GM18526 (cell line): ENCODE data around the gene USP24.

Source experiments
- POLR2A ChIP-seq: IDR thresholded peaks from 3 replicates; pipeline ENCODE4 v1.6.1; 2011; ENCODE audit not compliant: insufficient read length; ENCODE audit errors: extremely low read depth

Gene USP24

DNA sequence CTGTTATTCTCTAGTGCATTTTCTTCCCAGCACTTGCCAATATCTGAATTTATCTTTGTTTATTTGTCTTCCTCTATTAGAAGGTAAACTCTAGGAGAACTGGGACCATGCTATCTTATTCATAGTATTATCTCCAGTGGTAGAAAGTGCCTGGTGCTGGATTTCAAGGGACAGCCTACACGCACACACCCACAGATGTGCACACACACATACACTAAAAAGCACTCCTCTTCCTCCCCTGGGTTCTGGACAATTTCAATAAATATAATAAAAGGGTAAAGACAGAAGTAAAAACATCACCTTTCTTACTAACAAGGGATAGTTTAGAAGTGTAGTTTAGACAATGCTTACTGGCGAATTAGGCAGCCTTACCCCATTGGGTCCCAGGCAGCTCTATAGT lies 28.5 kb upstream of the USP24 start:
- no peak for TF ChIP-seq POLR2A

DNA sequence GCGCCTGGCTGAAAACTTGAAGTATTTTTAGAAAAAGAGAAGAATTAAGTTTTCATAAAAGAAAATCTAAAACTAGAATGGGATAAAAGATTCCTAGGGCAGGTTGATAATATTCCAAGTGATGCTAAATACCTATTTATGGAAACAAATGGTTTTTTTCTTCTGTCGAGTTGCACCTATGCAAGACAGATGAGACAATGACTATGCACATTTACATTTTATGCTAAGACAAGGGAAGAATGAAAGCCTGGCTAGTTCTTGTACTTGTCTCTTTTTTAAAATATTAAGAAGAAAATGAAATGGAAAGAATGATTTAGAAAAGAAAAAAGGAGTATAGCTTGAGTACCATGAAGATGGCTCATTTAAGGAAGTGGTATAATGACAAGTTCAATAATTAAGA lies 24.4 kb upstream of the USP24 start:
- TF ChIP-seq POLR2A: no peak

DNA sequence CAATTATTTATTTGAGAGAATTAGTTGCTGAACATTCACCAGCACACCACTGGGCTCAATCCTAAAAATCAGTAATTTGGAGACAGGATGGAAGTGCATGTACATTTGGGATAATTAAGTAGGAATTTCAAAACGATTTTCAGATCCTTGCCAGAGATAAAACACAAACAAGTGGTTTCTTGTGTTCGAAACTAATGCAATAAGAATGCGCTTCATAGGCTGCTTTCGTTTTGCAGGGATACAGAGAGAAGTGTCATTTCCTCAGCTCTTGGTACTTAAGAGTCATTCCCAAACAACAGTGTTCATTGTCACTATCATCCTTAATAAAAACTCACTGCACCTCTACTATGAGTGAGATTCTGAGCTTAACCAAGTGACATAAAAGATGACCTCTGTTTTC lies 20.6 kb upstream of the USP24 start:
- TF ChIP-seq POLR2A: no peak

DNA sequence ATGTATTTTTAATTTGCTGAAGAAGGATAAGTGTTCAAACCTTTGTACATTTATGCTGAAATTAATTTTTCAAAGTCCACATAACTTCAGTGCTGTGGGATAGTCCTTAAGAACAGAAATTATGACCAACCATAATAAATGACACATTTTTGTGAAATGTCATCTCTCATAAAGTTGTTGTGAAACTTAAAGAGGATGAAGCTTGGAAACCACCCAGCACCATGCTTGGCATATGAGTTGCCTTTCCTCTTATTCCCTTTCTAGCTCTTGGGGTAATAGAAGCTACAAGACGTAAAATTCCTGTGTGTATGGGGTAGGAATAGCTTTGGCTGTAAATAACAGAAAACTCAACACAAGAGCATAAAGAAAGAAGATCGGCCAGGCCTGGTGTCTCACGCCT lies 18.9 kb upstream of the USP24 start:
- no peak for TF ChIP-seq POLR2A

DNA sequence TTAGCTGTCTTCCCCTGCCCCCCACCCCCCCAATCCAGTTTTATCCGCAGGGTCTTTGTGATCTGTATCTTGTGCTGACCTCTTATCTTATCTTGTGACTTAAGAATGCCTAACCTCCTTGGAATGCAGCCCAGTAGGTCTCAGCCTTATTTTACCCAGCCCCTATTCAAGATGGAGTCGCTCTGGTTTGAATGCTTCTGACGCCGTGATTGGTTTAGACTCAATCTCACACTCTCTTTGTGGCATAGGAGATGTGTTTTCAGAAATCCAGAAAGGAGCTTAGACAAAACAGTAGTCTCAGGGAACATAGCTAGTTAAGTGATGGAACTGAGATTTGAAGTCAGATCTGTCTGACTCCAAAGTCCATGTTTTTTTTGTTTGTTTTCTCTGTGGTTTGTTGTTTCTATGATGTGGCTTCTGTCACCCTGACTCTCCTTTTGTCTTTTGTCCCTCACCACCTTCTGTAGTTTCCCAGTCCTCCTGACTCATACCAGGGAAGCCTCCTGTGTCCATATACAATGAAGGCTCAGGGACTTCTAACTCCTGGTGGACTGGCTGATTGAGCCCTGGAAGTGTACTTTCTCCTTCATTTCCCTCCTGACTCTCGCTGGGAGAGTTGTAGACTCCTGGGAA lies 18.1 kb upstream of the USP24 start:
- no peak for TF ChIP-seq POLR2A

DNA sequence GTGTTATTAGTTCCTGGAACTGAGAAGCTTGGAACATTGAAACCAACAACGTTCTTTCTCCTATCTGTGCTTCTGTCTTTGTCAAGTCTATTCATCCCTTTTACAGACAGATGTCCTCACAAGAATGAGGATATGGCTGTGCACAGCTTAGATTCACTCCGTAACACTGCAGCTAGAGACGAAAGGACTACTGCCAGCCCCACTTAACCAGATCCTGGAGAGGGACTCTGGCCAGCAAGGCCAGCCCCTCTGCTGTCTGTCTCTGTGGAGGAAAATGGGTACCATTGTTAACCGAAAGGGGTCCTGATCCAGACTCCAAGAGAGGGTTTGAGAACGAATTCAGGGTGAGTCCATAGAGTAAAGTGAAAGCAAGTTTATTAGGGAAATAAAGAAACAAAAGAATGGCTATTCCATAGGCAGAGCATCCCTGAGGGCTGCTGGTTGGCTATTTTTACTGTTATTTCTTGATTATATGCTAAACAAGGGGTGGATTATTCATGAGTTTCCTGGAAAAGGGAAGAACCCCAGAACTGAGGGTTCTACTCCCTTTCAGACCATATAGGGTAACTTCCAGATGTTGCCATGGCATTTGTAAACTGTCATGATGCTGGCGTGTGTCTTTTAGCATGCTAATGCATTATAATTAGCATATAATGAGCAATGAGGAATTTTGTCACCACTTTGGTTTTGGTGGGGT lies 17.4 kb upstream of the USP24 start:
- TF ChIP-seq POLR2A: no peak

DNA sequence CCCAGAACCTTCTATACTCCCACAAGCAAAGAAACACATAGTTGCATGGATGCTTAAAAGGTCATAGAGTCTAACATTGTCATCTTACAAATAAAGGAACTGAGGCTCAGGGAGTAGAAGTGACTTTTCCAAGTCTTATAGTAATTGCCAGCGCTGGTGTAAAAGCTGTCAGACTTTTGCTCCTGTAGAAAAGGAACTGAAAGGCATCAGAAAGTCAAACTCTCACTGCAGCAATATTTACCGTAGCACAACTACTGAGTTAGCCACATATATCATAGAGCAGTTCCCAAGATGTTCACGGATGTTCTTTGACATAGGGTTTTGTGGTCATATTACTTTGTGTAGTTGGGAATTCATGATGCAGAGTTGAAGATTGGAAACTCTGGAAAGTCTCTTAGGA lies 16.6 kb upstream of the USP24 start:
- TF ChIP-seq POLR2A: no peak

DNA sequence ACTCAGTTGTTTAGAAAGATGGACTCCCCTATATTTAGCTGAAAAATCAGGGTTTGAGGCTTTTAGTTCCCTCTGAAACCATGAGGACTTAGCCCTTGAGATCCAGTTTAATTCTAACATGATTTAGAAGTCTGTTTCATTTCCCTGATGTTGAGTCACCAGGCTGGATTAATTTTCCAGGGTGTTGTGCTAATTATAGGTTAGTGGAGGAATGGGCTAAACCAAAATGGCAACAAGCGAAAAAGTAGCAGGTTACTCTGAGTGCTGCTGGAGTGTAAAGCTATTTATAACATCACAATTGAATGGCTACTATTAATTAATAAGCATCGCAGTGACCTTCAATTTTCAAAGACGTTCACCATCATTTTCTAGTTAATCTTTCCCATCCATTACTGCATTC lies 15.5 kb upstream of the USP24 start:
- TF ChIP-seq POLR2A: no peak

DNA sequence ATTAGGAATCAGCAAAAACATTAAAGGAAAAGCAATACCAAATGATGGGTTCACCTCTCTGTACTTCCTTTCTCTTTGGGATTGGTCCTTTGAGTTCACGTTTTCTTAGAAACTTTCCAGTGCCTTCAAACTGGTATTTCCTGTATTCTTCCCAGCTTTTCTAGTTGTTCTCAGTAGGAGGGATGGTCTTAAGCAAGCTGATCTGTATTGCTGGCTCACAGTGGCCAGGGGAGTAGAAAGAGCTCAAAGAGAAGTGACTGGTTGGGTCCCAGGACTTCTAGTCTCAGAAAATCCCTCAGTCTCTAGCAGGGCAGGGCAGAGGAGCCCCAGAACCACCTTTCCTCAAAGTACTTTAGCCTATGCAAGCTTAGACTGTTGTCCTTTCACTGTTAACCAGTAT lies 10.1 kb upstream of the USP24 start:
- no peak for TF ChIP-seq POLR2A

DNA sequence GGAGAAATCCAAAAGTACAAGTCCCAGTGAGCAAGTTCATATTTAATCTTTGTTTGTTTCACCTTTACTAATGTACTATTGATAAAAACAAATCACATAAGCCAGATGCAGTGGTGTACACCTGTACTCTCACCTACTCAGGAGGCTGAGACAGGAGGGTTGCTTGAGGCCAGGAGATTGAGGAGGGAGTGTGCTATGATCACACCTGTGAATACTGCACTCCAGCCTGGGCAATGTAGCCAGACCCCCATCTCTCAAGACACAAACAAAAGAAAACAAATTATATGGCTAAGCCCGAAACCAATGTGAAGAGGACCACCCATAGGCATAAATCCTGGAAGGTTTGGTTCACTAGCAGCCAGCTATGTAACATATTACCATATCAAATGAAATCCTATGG lies 9.6 kb upstream of the USP24 start:
- TF ChIP-seq POLR2A: no peak

DNA sequence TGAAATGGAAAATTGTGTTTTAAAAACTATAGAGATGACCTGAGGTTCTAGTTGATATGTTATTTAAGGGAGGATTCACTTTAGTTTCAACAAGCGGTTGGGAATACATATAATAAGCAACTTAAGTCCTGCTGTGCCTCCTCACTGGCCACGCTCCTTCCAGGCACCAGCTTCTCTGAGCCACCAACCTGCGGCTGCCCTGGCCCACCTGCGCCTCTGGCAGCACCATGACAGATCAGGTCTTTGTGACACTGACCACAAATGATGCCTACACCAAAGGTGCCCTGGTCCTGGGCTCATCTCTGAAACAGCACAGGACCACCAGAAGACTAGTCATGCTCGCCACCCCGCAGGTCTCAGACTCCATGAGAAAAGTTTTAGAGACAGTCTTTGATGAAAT lies 7.0 kb upstream of the USP24 start:
- TF ChIP-seq POLR2A: no peak

DNA sequence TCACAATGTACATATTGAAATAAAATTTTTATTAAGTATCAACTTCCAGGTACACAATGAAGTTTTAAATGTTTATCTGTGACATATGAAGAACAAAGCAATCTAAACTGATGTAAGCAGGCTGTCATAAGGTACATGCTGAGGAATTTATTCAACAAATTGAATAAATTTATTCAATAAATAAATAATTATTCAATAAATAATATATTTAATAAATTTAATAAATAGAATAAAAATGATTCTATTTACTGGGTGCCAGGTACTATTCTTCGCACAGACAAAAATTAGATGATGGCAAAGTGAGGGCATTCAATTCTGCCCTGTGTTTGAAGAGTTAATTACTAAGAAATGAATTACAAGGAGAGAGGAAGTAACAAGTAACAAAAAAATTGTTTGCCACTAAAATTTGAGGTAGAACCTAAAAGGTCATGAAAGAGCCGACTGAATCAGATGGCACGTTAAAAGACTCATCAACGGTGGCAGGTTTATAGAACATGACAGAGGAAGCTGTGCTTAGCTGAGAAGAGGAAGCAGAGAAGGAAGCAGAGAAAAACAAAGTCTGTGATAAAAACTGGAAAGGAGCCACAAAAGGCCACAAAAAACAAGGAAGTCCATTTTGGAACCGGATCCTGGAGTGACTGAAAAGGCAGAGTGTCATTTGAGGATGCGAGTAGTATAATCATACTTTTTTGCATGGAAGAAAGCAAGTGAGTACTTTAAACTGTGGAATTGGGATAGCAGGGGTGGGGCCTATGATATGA lies 2.2 kb upstream of the USP24 start:
- no peak for TF ChIP-seq POLR2A

DNA sequence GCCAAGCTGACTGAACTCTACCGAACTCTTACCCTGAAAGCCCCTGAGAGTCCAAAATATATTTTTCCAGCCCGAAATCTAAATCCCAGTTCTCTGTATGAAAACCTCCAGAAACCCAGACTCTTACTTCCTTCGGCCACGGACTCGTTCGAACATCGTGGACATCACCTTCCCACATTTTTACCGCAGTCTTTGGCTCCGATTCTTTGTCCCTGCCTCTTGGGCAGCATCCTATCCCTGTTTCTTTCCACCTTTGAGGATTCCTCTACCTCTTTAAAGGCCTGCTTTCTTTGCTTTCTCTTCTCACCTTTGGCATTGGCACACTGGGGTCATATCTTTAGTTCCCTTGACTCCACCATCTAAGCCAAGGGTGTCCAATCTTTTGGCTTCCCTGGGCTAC lies 932 bp upstream of the USP24 start:
- no peak for TF ChIP-seq POLR2A

DNA sequence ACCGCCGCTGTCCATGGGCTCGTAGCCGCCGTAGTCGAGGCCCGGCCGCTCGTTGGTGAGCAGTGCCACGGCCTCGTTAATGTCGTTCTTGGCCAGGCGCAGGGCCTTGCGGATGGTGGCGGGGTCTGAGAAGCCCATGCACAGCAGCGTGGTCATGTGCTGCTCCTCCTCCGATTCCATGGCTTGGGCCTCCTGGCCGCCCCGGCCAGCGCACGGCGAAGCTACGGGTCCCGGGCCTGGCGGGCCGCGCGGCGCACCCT lies 300 bp downstream of the USP24 start:
- no peak for TF ChIP-seq POLR2A

DNA sequence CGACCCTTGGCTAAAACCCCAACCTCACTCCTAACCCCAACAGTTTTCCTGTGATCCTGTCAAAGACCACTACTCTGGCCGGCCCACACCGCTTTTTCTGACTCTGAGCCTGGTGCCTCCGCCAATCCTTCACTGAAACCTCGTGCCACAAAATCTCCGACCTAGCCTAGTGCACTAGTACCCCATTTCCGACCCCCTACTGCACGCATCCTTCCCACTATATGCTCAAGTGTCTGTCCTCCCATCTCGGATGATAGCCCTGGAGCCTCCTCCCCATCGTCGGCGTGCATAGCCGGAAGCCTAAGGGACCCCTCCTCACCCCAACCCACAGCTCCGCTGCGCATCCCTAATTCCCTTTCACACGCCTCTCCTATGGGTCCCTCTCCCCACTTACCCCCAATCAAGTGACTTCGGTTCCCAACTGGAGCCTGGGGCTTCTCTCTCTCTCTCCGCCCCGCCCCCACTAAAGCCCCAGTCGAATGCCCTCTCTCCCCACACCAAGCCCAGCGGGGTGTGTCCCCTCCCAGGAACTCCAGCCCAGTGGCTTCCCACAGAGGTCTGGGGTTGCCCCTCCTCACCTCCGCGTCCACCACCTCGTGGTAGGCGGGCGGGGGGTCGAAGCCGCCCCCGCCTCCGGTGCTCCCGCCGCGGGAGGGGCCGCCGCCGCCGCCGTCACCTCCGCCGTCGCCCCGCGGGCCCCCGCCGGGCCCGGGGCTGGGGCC lies 791 bp downstream of the USP24 start:
- no peak for TF ChIP-seq POLR2A

DNA sequence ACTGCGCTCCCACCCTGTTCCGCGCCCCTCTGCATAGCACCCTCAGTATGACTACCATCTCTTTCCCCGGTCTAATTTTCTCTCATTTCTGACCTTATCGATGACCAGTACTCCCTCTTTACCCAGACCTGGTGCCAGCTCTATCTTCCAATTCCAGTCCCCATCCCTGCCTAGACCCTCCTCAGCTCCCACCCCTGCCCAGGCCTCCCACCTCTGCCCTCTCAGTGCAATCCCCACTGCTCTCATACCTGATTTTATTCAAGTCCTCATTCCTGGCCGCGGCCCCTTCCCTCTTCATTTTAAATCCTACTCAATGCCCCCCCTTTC lies 1.3 kb downstream of the USP24 start:
- no peak for TF ChIP-seq POLR2A
